ENCODE data around the gene NALCN. TPM values are rescaled to one million over a fixed set of nuclear protein-coding genes. Genes with fewer than 3 reads are reported as not detected.

NALCN gene
- total RNA-seq, 4 donors from 2014 or later = 0.47 to 0.57 TPM; not detected in 2

DNA sequence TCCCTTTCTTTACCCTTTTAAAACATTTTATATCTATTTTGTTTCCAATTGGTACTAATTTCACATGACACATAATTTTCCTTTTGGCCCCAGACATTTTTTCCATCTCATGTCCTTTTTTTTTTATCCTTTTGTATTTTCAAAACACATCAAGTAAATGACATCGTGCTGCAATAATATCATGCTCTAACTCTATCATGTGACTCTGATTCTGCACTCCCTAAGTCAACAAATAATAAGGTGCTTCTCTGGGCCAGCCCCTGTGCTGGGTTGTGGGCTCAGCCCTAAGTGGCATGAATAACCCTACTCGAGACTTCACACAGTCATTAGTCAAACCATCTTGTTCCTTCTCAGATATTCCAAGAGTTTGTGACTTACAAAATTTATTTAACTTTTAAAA is 21.7 kb downstream of the NALCN start:
- no peak for DNase-seq
- H3K4me3 ChIP-seq = no peak overlapping the region
- WGBS, 2 donors = 21 to 32% methylated on average over 2 of the region's 2 CpGs

DNA sequence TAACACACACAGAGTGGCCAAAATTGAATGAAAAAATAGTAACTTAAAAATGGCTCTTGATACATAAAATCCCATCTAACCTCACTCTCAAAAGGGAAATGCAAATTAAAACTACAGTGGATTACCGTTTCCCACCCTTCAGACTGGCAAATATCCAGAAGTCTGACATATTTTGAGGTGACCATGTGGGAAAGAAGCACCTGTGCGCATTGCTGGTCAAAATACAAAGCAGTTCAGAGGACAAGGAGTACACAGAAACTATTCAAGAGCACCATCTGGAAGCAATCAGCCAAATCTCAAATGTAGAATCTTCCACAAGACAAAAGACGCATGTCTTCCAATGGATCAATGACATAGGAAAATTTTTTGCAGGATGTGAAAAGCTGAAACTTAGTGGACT is 23.2 kb downstream of the NALCN start:
- Histone ChIP-seq H3K9me3 (no peaks in the 10 kb centered on the region), H3K36me3 (no peaks in the 10 kb centered on the region), H3K27me3 (no peaks in the 10 kb centered on the region), H3K27ac (no peak overlapping the region), H3K4me1 (no peaks in the 10 kb centered on the region), H3K4me3 (no peak overlapping the region)
- intact Hi-C loops (cut with DNase I) = no loop called here
- 74 to 78% methylated on average over 3 of the region's 3 CpGs for WGBS, 2 donors
- TF ChIP-seq POLR2A (IDR thresholded peaks at IDR 0.05) = no peak
- TF ChIP-seq, protein P1, sequence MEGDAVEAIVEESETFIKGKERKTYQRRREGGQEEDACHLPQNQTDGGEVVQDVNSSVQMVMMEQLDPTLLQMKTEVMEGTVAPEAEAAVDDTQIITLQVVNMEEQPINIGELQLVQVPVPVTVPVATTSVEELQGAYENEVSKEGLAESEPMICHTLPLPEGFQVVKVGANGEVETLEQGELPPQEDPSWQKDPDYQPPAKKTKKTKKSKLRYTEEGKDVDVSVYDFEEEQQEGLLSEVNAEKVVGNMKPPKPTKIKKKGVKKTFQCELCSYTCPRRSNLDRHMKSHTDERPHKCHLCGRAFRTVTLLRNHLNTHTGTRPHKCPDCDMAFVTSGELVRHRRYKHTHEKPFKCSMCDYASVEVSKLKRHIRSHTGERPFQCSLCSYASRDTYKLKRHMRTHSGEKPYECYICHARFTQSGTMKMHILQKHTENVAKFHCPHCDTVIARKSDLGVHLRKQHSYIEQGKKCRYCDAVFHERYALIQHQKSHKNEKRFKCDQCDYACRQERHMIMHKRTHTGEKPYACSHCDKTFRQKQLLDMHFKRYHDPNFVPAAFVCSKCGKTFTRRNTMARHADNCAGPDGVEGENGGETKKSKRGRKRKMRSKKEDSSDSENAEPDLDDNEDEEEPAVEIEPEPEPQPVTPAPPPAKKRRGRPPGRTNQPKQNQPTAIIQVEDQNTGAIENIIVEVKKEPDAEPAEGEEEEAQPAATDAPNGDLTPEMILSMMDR (IDR thresholded peaks at IDR 0.05) = no peak
- DNase-seq = no peak

More for the DNA sequence above, 21.7 kb downstream of the NALCN start:
- intact Hi-C loops (cut with DNase I) = no loop called here
- Histone ChIP-seq H3K27ac (no peak overlapping the region), H3K9me3 (no peaks in the 10 kb centered on the region), H3K36me3 (no peaks in the 10 kb centered on the region), H3K4me1 (no peaks in the 10 kb centered on the region), H3K27me3 (no peaks in the 10 kb centered on the region)
- no peak for TF ChIP-seq POLR2A (IDR thresholded peaks at IDR 0.05)
- TF ChIP-seq, protein P1 (IDR thresholded peaks at IDR 0.05) = no peak

DNA sequence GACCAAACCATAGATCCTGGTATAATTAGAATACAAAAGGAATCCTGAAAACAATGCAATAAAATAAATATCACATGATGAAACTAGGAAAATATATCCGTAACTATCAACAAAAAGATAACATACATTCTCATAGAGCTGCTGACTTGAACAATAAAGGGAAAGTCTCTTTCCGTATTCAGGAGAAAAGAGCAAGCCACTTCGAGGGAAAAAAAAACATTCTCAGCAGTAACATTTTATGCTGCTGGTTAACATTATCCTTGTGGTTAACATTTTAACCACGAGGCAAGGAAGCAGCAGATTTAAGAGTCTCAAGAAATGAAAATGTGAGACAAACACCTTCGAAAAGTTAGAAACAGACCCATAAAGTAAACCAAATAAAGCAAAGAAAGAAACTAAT is 25.8 kb downstream of the NALCN start:
- Histone ChIP-seq H3K27me3 (no peaks in the 10 kb centered on the region), H3K36me3 (no peaks in the 10 kb centered on the region), H3K4me3 (no peak overlapping the region), H3K4me1 (no peaks in the 10 kb centered on the region), H3K9me3 (no peaks in the 10 kb centered on the region), H3K27ac (no peak overlapping the region)
- WGBS, 2 donors = 35 to 44% methylated on average over 5 of the region's 5 CpGs
- intact Hi-C loops (cut with DNase I) = no loop called here
- TF ChIP-seq POLR2A (IDR thresholded peaks at IDR 0.05) = no peak
- TF ChIP-seq, protein P1 (IDR thresholded peaks at IDR 0.05) = no peak
- no peak for DNase-seq

DNA sequence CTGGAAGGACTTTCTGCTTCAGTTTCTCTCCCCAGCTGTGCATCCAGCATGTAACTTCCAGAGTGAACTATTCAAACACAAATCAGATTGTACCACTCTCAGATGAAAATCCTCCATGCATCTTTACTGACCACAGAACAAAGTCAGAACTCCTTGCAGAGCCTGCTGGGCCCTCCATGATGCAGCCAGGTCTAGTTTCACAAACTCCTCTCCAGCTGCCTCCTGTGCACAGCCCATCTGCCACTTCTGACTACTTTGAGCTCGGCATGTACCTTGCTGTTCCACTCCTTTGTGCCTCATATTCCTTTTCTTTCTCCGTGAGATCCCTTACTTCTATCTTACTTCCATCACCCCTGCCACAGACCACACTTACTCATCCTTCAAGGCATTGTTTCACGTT is 31.4 kb downstream of the NALCN start:
- 58 to 59% methylated on average over 3 of the region's 3 CpGs for WGBS, 2 donors
- Histone ChIP-seq H3K36me3 (no peaks in the 10 kb centered on the region), H3K27me3 (no peaks in the 10 kb centered on the region), H3K4me1 (no peaks in the 10 kb centered on the region), H3K27ac (no peak overlapping the region), H3K9me3 (no peaks in the 10 kb centered on the region), H3K4me3 (no peak overlapping the region)
- no peak for DNase-seq
- intact Hi-C loops (cut with DNase I) = no loop called here
- TF ChIP-seq, protein P1 (IDR thresholded peaks at IDR 0.05) = no peak
- no peak for TF ChIP-seq POLR2A (IDR thresholded peaks at IDR 0.05)

DNA sequence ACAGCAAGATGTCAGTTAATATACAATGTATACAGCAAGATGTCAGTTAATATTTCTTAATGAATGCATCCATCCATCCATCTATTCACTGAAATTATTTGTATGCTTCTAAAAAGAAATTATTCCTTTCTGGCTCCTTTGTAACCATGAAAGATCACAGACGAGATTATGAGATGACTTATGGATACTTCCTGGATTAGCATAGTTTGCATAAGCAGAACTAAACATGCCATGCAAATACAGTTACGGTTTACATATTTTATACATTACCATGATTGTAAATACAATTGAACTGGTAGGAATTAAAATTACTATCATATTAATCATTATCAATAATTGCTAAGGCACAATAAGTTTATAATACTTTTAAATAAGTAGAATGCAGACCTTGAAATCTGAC is 32.7 kb downstream of the NALCN start:
- no peak overlapping the region for H3K27ac ChIP-seq
- no peak for TF ChIP-seq POLR2A (IDR thresholded peaks at IDR 0.05)
- TF ChIP-seq, protein P1 (IDR thresholded peaks at IDR 0.05) = no peak
- no peak overlapping the region for H3K4me3 ChIP-seq
- H3K9me3 ChIP-seq = no peaks in the 10 kb centered on the region
- H3K36me3 ChIP-seq = no peaks in the 10 kb centered on the region
- intact Hi-C loops (cut with DNase I) = no loop called here
- no peak for DNase-seq
- no peaks in the 10 kb centered on the region for H3K4me1 ChIP-seq
- 21 to 28% methylated on average over 2 of the region's 2 CpGs for WGBS, 2 donors
- H3K27me3 ChIP-seq = no peaks in the 10 kb centered on the region

Measured in esophagus squamous epithelium (tissue), 5 donors.